ENCODE data around the gene TBC1D16.

The TBC1D16 gene

GRCh38 chr17:80035687-80035936 lies at the start of gene TBC1D16:
TSS of gene TBC1D16 (minus strand) at chr17:80035872. CDS start at chr17:80013547, 22,325 bp downstream.
- DNase-seq = no peak

- no peak for DNase-seq
Observed at GRCh38 chr17:80084773-80085172, 49.1 kb upstream of the TBC1D16 start.

GRCh38 chr17:80083136-80083661 lies 47.5 kb upstream of the TBC1D16 start:
- DNase-seq = no peak

GRCh38 chr17:80082403-80083135 lies 46.9 kb upstream of the TBC1D16 start:
- peak; percentile 56 for DNase-seq

GRCh38 chr17:80081596-80081995 lies 45.9 kb upstream of the TBC1D16 start:
- no peak for DNase-seq

- no peak for DNase-seq
Observed at GRCh38 chr17:80080081-80080480, 44.4 kb upstream of the TBC1D16 start.

GRCh38 chr17:80072410-80072809 lies 36.7 kb upstream of the TBC1D16 start:
- DNase-seq = no peak

GRCh38 chr17:80071116-80071841 lies 35.6 kb upstream of the TBC1D16 start:
- no peak for DNase-seq

- no peak for DNase-seq
Observed at GRCh38 chr17:80070375-80071115, 34.9 kb upstream of the TBC1D16 start.

- DNase-seq = no peak
Observed at GRCh38 chr17:80068301-80069222, 32.9 kb upstream of the TBC1D16 start.

GRCh38 chr17:80067393-80067986 lies 31.8 kb upstream of the TBC1D16 start:
- no peak for DNase-seq

GRCh38 chr17:80065478-80066170 lies 30.0 kb upstream of the TBC1D16 start:
- DNase-seq = no peak

- DNase-seq = no peak
Observed at GRCh38 chr17:80064696-80065095, 29.0 kb upstream of the TBC1D16 start.

- DNase-seq = no peak
Observed at GRCh38 chr17:80063830-80064585, 28.3 kb upstream of the TBC1D16 start.

GRCh38 chr17:80061421-80061820 lies 25.7 kb upstream of the TBC1D16 start:
- no peak for DNase-seq

- DNase-seq = no peak
Observed at GRCh38 chr17:80060644-80061043, 25.0 kb upstream of the TBC1D16 start.

GRCh38 chr17:80058311-80058955 lies 22.8 kb upstream of the TBC1D16 start:
- DNase-seq = no peak

GRCh38 chr17:80055597-80055996 lies 19.9 kb upstream of the TBC1D16 start:
- no peak for DNase-seq

- no peak for DNase-seq
Observed at GRCh38 chr17:80053102-80053501, 17.4 kb upstream of the TBC1D16 start.

- no peak for DNase-seq
Observed at GRCh38 chr17:80051681-80052080, 16.0 kb upstream of the TBC1D16 start.

Measured in stimulated activated CD4-positive, alpha-beta T cell treated with anti-CD3 and anti-CD28 coated beads, Interleukin-4, amount 100 ng/mL, for 1 hour (primary cell).